NK-92 treated with Interleukin-12 subunit alpha and Interleukin-12 subunit beta, amount 100 ng/mL, for 24 hours (cell line): Measurements from ENCODE around the gene RAB31.

Source experiments
- DNase-seq: peaks from one replicate; lab custom pipeline; 2025; lab: John Stamatoyannopoulos, UW

RAB31 gene

DNA sequence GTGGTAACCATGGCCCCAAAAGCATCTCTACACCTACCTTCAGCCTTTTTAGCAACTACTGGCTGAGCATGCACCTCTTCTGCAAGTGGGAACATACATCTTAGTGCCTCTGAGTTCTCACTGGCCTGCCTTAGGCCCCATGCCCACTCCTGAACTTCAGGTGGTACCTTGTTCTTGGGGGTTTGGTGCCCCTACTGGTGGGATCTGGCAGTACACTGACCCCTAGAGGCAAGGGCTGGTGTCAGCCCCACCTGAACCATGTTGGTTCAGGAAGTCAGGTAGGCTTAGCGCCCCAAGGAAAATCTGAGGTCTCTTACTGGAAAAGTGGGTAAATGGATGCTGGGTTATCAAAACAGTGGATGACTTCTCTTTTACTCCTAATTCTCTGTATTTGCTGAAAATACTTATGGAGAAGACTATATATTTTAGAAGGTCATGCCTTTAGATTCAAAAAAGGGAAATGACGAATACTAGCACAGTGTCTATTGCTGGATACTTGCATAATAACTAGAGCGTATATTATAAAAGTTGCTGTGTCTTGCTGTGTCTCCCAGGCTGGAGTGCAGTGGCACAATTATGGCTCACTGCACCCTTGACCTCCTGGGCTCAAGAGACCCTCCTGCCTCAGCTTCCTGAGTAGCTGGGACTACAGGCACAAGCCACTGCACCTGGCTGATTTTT, 84.6 kb downstream of the RAB31 start:
- DNase-seq = no peak

DNA sequence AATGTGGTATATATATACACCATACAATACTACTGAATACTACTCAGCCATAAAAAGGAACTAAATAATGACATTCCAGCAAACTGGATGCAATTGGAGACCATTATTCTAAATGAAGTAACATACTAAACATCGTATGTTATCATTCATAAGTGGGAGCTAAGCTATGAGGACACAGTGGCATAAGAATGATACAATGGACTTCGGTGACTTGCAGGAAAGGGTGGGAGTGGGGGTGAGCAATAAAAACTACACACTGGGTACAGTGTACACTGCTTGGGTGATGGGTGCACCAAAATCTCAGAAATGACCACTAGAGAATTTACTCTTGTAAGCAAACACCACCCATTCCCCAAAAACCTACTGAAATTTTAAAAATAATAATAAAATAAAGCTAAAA, 87.9 kb downstream of the RAB31 start:
- DNase-seq = no peak

DNA sequence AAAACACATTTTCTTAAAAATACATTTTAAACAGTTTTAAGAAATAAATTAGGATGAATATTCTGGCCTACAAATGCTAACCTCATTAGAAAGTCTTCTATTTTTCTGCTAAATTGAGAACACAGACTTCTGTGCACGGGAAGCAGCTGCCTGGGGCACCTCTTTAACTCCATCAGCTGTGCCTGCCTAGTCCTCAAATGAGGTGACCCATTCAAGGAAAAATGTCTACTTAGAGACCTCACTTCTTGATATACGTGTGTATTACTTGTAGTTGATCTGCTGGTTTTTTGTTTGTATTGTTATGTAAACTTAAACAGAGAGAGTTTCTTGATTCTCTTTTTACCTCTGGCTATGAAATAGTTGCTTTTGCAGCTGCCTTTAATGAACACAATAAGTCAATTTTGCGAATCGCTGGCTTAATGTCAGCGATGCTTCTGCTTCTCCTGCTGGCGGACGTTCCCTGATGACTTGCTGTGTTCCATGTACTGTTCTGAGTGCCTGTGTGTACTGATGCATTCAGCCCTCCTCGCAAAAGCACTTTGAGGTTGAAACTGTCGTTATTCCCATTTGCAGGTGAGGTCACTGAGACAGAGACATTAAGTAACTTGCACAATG, 88.9 kb downstream of the RAB31 start:
- DNase-seq = no peak

GRCh38 chr18:9802175-9803062, 94.3 kb downstream of the RAB31 start:
- DNase-seq = no peak

GRCh38 chr18:9803063-9803697, 95.1 kb downstream of the RAB31 start:
- no peak for DNase-seq

DNA sequence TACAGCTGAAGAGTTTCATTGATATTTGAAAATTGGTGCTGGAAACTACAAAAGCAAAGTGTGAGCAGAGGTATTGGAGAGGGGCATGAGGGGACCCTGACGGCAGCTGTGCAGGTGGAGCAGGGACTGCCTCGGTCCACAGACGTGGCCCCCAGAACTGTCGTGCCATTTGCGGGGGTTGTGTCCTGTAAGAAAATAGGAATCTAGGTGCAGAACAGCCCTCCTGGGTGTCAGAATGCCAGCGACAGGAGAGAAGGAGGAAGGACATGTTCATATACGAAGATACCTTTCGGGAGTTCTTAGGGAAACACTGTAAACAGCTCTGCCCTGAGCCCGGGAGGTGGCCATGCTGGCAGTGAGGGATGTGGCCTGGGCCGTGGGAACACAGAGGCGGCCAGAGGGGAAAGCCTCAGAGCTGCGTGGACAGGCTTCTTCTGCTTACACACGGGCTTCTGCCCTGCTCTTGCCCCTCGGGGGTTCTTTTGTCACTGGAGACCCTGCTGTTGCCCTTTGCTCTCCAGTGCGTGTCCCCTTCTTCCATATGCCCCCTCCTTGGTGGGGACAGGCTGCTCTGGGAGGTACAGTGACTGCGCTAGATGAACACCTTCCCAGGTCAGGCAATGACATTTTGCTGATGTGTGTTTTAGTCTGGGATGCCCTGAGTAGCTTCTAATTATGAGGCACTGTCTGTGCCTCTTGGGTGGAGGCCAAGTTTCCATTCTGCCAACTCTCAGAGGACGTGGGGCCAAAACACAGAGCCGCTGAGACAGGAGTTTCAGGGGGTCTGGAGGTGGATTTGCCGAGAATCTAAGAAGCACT, 95.8 kb downstream of the RAB31 start:
- DNase-seq = no peak

DNA sequence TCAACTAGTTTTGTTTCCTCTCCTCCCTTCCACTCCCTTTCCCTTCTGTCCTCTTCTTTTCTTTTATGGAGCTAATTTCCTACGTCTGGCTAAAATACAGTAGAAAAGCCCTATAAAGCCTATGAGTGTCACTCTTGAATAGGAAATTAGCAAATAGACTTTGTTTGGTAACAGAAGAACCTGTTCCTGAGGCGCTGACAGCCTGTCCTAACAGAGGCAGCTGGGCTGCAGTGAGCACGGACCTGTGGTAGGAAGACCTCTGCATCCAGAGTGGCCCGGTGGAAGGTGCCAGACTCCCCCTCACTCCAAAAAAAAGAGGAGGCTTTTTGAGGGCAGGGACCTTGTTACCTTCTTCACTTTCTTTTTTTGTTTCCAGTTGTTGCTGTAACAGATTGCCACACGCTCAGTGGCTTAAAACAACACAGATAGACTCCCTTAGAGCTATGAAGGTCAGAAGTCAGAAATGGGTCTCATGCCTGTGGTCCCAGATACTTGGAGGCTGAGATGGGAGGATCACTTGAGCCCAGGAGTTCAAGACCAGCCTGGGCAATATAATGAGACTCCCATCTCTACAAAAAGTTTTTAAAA, 96.5 kb downstream of the RAB31 start:
- DNase-seq = no peak

- no peak for DNase-seq
These were observed 98.8 kb downstream of the RAB31 start for GRCh38 chr18:9806905-9807304.

- DNase-seq = no peak
These were observed 100.5 kb downstream of the RAB31 start for GRCh38 chr18:9808295-9809241.

DNA sequence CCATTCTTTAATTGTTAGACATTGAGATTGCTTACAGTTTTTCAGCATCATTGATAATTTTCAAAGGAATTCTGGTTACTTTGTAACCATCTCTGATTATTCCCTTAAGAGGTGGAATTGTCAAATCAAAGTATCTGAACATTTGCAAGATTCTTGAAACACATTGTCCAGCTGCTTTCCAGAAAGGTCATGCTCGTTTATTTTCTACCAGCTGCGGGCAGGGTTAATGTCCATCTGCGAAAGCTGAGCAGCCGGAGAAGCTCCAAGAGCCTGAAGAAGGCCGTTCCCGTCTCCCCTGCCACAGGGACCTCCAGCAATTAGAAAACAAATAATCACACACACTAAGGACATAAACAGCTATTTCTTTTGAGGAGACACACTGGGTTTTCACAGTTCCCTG, 101.6 kb downstream of the RAB31 start:
- DNase-seq = no peak

DNA sequence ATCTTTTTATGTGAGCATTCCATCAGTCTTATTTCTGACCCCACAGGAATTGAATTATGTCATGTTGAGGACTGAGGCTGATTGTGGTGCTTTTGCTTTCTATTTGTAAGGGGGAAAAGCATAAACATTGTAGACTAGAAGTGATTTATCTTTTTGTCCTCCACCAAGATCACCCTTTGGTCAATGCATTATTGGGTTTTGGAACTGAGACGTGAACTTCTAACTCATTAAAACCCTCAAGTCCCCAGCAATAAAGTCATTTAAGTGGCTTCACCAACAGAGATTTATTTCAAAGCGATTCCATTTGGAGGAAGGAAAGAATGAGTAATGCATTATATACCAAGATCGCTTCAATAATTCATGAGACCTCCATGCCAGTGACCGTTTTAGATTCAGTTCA, 102.2 kb downstream of the RAB31 start:
- DNase-seq = no peak

DNA sequence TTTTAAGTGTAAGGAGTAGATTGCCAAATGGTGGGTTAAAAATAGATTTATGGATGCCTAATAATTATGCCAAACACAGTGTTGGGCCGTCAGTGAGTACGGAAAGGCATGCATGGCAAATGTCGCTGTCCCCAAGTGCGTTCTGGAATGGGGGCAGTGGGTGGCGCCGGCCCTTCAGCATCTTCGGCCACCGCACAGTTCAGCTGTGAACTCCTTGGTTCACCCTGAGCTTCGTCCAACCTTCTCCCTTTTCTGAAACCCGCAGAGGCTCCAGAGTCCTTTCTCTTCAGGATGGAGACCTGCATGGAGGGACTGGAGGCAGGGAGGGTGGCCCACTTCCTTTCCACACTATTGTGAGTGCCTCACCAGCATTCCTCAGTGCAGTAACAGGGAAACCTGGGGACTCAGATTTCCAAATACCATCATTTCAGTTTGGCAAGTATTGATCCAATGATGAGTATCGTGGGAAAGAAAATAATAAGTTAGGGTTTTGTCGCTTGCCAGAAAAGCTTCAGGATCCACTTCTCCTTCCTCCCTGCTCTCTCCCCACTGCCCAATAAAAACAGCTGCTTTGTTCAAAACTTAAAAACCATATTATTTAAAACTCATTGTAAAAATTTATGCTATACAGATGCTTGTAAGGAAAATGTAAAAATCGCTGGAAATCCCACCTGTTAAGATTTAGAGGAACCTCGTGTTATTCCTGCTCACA, 103.0 kb downstream of the RAB31 start:
- DNase-seq = no peak

DNA sequence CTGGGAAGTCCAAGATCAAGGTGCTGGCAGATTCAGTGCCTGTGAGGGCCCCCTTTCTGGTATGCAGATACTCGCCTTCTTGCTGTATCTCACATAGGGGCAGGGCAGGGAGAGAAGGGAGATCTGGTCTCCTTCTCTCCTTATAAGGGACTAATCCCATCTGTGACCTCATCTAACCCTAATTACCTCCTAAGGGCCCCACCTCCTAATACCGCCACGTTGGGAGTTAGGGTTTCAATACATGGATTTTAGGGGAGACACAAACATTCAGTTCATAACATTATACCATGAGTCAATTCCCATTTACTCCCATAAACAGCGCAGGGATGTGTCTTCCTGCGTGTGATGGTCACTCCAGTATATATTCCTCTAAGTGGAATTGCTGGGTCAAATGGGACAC, 103.9 kb downstream of the RAB31 start:
- DNase-seq = no peak

- DNase-seq = no peak
These were observed 106.3 kb downstream of the RAB31 start for GRCh38 chr18:9814431-9814830.

DNA sequence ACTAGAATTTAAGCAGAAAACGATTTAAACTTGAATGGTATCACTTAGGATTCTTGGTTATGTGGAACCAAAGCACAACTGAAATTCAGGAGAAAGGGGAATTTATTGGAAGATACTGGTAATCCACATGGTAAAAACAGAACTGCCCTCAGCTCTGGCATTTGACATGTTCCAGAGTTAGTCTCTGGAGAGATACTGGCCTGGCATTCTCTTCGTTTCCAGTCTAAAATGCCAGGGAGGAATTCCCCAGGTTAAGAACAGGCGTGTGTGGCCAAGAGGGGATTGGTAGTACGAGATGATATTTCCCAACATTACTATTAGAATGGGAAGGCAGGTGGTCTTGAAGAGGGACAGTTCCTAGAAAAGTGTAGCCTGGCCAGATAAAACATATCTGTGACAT, 109.2 kb downstream of the RAB31 start:
- DNase-seq = no peak

- DNase-seq = no peak
These were observed 109.8 kb downstream of the RAB31 start for GRCh38 chr18:9817725-9818422.

GRCh38 chr18:9818423-9818734, 110.3 kb downstream of the RAB31 start:
- no peak for DNase-seq

DNA sequence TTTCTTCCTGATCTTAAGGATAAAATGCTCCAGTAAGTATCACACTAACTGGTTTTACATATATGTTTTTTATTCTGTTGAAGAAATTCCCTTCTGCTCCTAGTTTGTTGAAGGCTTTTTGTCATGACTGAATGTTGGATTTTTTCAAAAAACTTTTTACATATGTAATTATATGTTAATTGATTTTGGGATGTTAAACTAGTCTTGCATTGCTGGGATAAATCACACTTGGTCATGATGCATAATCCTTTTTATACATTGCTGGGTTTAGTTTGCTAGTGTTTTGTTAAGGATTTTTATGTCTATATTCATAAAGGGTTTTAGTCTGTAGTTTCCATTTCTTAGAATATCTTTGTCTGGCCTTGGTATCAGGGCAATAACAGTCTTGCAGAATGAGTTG, 112.0 kb downstream of the RAB31 start:
- DNase-seq = no peak

DNA sequence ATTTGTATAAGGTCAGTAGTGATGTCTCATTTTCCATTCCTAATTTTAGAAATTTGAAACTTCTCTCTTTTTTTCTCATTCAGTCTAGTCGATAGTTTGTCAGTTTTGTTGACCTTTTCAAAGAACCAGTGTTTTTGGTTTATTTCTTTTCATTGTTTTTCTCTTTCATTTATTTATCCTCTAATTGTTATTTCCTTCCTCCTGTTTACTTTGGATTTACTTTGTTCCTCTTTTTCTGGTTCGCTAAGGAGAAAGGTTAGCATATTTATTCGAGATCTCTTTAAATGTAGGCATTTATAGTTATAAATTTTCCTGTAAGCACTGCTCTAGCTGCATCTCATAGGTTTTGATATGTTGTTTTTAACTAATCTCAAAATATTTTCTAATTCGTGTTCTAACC, 112.6 kb downstream of the RAB31 start:
- no peak for DNase-seq
